ENCODE data around the gene RSRP1.

DNA sequence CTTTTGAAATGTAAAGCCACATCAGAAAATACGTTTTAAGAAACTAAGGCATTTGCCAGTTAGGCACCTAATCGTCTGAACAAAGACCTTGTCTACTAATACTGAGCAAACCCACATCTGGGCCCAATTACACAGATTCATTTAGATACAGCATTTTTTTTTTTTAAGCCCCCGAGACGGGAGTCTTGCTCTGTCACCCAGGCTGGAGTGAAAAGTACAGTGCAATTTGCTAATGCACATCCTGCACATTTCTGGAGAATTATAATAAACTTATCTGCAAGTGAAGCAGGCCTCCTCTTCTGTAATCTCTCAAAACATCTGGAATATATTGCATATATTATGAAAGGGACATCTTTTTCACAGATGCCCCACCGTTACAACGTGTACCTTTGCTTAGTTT is 3.3 kb downstream of the RSRP1 start:
- TF ChIP-seq EZH2 (IDR thresholded peaks at IDR 0.05; ENCODE audit: borderline replicate concordance, low read depth, low read length, severe bottlenecking), result no peak
- TF ChIP-seq, protein P1, sequence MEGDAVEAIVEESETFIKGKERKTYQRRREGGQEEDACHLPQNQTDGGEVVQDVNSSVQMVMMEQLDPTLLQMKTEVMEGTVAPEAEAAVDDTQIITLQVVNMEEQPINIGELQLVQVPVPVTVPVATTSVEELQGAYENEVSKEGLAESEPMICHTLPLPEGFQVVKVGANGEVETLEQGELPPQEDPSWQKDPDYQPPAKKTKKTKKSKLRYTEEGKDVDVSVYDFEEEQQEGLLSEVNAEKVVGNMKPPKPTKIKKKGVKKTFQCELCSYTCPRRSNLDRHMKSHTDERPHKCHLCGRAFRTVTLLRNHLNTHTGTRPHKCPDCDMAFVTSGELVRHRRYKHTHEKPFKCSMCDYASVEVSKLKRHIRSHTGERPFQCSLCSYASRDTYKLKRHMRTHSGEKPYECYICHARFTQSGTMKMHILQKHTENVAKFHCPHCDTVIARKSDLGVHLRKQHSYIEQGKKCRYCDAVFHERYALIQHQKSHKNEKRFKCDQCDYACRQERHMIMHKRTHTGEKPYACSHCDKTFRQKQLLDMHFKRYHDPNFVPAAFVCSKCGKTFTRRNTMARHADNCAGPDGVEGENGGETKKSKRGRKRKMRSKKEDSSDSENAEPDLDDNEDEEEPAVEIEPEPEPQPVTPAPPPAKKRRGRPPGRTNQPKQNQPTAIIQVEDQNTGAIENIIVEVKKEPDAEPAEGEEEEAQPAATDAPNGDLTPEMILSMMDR (IDR thresholded peaks at IDR 0.05; ENCODE audit: borderline replicate concordance, extremely low read depth, low read length, poor library complexity, severe bottlenecking), result no peak
